DMS 273 (cell line): ENCODE results near the gene CACNA2D1.

ENCODE experiments used
- DNase-seq: peaks from one replicate; lab custom pipeline; 2025; ENCODE audit not compliant: unreplicated experiment; lab: John Stamatoyannopoulos, UW

CACNA2D1 gene

GRCh38 chr7:82347808-82348207 is 95.8 kb downstream of the CACNA2D1 start:
- DNase-seq, result peak; percentile 43

- DNase-seq, result no peak
These were observed 97.7 kb downstream of the CACNA2D1 start for GRCh38 chr7:82345886-82346285.

- DNase-seq, result no peak
These were observed 99.9 kb downstream of the CACNA2D1 start for GRCh38 chr7:82343716-82344115.

- DNase-seq, result no peak
These were observed 103.6 kb downstream of the CACNA2D1 start for GRCh38 chr7:82339958-82340357.

GRCh38 chr7:82335927-82336326 is 107.7 kb downstream of the CACNA2D1 start:
- DNase-seq, result peak; percentile 100

GRCh38 chr7:82335001-82335400 is 108.6 kb downstream of the CACNA2D1 start:
- DNase-seq, result no peak

- DNase-seq, result no peak
These were observed 112.3 kb downstream of the CACNA2D1 start for GRCh38 chr7:82331234-82331633.

- no peak for DNase-seq
These were observed 112.8 kb downstream of the CACNA2D1 start for GRCh38 chr7:82330706-82331215.

GRCh38 chr7:82327898-82328297 is 115.7 kb downstream of the CACNA2D1 start:
- no peak for DNase-seq

- no peak for DNase-seq
These were observed 118.2 kb downstream of the CACNA2D1 start for GRCh38 chr7:82325416-82325815.

GRCh38 chr7:82323806-82324205 is 119.8 kb downstream of the CACNA2D1 start:
- DNase-seq, result no peak

GRCh38 chr7:82319674-82320118 is 123.9 kb downstream of the CACNA2D1 start:
- DNase-seq, result peak; percentile 100

GRCh38 chr7:82318786-82319185 is 124.8 kb downstream of the CACNA2D1 start:
- peak; percentile 31 for DNase-seq

GRCh38 chr7:82317760-82318159 is 125.8 kb downstream of the CACNA2D1 start:
- peak; percentile 50 for DNase-seq

- DNase-seq, result peak; percentile 69
These were observed 126.3 kb downstream of the CACNA2D1 start for GRCh38 chr7:82317257-82317721.

- DNase-seq, result no peak
These were observed 130.3 kb downstream of the CACNA2D1 start for GRCh38 chr7:82313269-82313668.

GRCh38 chr7:82312646-82313045 is 130.9 kb downstream of the CACNA2D1 start:
- DNase-seq, result no peak

GRCh38 chr7:82305347-82306005 is 138.1 kb downstream of the CACNA2D1 start:
- no peak for DNase-seq

GRCh38 chr7:82294865-82295264 is 148.7 kb downstream of the CACNA2D1 start:
- no peak for DNase-seq

- DNase-seq, result no peak
These were observed 149.2 kb downstream of the CACNA2D1 start for GRCh38 chr7:82294382-82294784.

- DNase-seq, result no peak
These were observed 150.1 kb downstream of the CACNA2D1 start for GRCh38 chr7:82293467-82293866.

- DNase-seq, result peak; percentile 22
These were observed 151.6 kb downstream of the CACNA2D1 start for GRCh38 chr7:82291931-82292330.

GRCh38 chr7:82289889-82290288 is 153.7 kb downstream of the CACNA2D1 start:
- DNase-seq, result no peak
